GM19240 (cell line): Measurements from ENCODE around the gene ANKRD63.

ENCODE experiments used
- DNase-seq: peaks from one replicate; pipeline ENCODE4 v3.0.0; 2011; ENCODE audit warnings: low spot score; ENCODE audit not compliant: insufficient read length

ANKRD63 gene

DNA sequence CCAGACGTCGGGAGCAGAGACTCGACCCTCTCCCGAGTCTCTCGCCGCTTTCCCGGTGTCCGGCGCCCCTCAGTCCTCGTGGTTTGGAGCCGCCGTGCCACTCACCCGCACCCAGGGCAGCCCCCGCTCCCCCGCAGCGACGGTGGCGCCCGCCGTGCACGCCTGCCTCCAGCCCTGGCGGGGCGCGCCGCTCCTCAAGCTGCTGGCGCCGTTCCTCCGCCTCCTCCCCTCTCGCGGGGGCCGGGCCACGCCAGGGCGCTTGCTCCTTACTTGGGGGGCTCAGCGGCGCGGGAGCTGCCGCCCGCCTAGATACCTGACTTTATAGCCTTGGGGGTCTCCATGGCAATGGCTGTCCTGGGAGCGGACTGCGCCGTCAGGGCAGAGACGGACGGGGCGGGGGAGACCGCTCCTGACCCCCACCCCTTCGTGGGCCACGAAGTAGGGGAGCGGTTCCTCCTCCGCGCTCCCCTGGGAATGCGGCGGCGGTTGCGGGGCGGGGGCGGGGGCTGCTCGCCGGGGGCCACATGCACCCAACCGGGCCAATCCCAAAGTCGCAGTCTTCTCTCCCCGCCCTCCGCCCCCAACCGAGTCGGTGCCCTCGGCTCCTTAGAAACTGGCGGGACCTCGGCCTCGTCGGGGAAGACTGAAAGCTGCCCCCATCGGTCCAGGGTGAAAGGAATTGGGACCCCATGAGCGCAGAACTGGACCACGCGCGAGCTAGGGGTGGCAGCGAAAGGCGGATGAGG is at the start of gene ANKRD63:
ANKRD63 (minus strand) TSS at position 196 of the 746 bp plus-strand sequence. CDS start 478 bp downstream, outside the sequence.
- no peak for DNase-seq

GRCh38 chr15:40332113-40332781 is 49.4 kb upstream of the ANKRD63 start:
- no peak for DNase-seq

DNA sequence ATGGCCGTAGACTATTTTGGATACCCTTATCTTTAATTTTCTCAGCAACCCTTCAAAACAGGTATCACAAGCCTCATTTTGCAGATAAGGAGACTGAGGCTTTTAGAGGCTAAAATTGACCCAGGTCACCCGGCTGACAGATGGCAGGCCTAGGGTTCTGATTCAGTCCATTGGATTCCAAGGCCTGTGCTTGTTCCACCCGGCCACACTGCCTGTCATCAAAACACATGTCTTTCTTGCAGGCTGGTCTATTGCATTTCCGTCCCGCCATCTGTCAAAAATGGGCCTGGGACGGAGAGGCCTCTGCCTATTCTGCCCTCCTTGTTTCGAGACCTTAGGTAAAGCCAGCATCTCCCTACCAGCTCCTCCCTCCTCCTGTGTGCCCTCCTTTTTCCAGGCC is 48.8 kb upstream of the ANKRD63 start:
- DNase-seq, result no peak

GRCh38 chr15:40331026-40331425 is 48.2 kb upstream of the ANKRD63 start:
- no peak for DNase-seq

- no peak for DNase-seq
Observed at GRCh38 chr15:40330368-40330836, 47.5 kb upstream of the ANKRD63 start.

DNA sequence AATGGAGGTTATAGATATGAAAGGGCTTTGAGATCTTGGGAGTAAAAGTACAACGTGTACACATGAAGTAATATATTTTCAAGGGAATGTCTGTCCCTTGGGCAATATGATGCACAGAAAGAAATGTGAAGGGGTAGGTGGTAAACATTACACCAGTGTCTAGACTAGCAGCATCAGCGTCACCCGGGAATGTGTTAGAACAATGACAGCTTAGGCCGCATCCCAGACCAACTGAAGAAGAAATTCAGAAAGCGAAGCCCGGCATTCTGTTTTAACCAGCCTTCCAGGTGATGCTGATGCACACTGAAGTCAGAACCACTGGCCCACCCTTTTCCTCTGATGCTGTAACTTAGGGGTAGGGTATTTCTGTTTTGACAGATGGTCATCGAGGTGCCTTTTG is 46.9 kb upstream of the ANKRD63 start:
- no peak for DNase-seq

GRCh38 chr15:40328751-40329150 is 45.9 kb upstream of the ANKRD63 start:
- no peak for DNase-seq

DNA sequence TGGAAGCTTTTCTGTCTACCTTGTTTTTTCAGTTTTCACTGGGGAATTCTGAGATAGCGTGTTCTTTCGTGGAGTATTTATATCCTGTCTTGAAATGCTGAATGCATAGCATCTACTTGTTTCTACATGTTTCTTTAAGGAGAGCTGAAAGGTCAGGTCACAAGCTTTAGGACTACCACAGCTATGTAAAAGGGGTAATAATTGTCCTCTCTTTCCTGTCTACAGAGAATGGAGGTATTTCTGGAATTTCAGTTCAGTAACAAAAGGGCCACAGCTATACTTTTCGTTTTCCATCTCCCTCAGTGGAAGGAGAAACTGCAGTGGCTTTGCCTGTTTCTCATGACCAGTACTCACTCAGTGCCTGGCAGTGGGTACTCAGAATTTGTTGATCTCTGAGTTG is 45.3 kb upstream of the ANKRD63 start:
- DNase-seq, result no peak

DNA sequence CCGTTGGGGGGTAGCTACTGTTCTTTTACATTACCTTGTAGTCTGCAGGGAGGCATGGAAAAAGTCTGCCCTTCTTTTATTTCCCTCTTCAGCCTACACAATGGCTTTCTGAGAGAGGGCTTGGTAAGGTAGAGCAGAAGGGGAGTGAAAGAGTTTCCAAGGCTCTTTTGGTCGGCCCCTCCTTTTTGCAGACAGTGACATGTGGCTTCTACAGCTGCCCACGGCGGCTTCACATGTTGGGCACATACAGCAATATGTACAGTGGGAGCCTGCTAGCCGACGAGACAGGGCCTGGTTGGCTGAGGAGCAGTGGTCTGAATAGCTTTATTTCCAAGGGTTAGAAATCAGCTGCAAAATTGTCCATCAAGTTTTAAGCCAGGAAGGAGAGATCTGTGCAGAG is 44.6 kb upstream of the ANKRD63 start:
- DNase-seq, result no peak

- DNase-seq, result no peak
Observed at GRCh38 chr15:40325700-40326099, 42.8 kb upstream of the ANKRD63 start.

DNA sequence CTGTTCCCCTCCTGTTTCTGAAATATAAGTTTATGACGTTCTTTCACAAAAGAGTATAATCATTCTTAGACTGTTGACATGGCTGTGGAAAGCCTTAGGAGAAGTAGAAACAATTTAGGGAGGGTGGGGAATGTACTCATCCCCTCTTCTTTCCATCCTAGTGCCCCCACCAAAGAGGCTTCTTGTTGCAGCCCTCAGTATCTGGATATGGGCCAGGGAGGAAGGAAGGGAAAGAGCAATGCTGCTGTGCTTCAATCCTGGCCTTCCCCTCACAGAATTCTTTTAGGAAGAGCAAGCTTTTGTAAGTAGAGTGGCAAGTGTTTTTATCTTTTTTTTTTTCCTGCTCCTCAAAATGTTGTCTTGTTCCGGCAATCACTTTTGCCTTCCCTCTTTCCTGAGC is 42.3 kb upstream of the ANKRD63 start:
- no peak for DNase-seq

- DNase-seq, result no peak
Observed at GRCh38 chr15:40323953-40324937, 41.4 kb upstream of the ANKRD63 start.

DNA sequence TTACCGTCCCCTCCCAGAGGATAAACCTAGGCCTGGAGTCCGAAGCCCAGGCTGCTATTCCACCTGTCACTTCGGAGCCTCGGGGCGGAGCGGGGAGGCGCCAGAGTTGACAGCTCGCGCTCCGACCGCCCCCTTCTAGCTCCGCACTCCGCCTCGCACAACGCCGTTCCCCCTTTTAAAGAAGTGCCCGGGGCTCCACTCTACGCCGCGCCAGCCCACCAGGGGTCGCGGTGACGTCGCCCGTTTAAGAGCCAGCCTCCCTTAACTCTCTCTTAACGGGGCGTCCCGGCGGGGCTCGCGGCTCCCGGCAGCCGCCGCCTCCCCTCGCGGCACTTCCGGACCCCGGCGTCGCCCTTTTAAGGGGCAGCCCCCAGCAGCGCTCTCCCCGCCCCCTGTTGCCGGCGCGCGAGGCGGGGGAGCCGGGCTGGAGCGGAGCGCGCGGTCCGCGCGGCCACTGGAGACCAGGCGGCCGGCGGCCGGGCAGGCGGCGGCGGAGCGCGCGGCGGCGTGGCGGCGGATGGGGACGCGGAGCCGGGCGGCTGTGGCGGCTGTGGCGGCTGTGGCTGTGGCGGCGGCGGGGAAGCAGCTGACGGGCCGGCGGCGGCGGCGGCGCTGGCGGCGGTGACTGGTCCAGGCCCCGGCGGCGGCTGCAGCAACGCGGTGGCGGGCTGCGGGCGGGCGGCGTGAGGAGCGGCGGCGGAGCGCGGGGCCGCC is 40.5 kb upstream of the ANKRD63 start, which contains the start of gene INAFM2:
INAFM2 (plus strand) TSS at position 454 of the 714 bp plus-strand sequence. CDS start 364 bp downstream, outside the sequence.
- DNase-seq, result peak; percentile 96

DNA sequence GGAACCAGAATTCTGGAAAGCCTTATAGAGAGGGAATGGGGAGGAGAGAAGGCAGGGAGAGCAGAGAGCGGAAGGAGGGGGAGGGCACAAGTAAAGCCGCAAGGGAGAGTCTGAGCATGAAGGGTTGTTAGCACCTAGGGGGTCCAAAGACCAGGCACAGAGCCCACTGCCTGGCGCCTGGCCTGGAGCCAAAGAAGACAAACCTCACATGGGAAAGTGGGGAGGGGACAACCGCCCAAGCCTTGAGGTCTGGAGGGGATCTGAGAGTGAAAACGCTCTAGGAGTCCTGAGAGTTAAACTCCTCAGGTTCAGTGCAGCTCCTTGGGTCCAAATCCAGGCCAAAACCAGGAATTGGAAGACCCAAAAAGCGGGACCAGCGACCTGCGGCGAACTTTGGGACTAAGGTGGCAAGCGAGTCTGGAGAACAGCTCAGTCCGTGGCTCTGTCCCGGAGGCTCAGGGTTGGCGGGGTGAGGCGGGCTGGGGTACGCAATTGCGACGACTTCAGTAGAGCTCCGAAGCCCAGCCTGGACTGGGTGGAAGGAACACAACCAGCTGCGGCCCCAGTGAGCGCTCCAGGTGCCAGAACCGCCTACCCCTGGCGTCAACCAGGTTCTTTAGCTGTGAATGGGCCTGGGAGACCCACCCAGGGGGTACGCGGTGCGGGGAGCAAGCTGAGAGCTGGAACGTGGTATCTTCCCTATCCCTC is 39.8 kb upstream of the ANKRD63 start:
- no peak for DNase-seq

GRCh38 chr15:40320931-40321371 is 38.1 kb upstream of the ANKRD63 start:
- DNase-seq, result peak; percentile 60

- DNase-seq, result no peak
Observed at GRCh38 chr15:40320409-40320808, 37.5 kb upstream of the ANKRD63 start.

- DNase-seq, result no peak
Observed at GRCh38 chr15:40317580-40317979, 34.7 kb upstream of the ANKRD63 start.

DNA sequence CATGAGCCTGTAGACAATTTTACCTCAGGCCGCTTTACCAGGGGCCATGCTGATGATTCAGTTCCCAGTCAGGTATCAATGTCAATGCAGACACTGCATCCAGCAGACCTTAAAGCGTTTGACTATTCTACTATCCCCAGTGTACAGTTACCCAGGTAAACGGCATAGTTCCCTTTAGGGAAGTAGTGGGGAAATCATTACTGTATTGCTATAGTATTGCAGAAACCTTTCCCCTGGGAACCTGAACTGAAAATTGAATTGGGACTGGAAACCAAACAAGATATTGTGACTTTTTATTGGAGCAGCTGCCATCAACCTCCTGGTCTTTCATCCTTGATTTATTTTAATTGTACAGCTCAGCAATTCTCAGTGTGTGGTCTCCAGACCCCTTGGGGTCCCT is 34.1 kb upstream of the ANKRD63 start:
- DNase-seq, result no peak

DNA sequence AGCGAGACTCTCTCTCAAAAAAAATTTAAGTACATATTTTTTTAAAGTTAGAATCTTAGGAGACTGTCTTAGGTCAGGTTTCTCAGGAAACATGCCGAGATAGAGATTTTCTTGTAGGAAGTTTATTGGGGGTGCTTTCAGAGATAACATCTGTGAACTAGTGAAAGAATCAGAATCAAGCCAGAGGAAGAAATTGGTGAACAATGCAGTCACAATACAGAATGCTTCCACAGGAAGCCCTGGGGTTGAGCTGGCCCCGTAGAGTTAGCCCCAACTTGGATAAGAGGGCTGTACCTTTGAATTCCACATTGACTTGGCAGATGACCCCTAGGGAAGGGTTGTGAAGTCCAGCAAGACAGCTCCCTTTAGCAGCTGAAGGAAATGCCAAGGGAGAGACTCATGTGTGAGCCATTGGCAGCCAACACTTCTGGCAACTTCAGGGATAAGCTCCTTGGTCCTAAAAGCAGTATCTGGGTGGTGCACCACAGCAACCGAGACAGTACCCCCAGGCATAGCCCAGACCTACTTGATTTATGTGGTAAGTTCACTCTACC is 31.9 kb upstream of the ANKRD63 start:
- no peak for DNase-seq
